HG02884 (cell line): ENCODE measurements around the gene TLR2.
"Not testable (repeated sequence)": the region's sequence is repeated elsewhere in the genome, so short reads cannot be mapped to it uniquely, and the experiment has no call there.

ENCODE experiments used
- ATAC-seq: cut with Tn5 transposase; IDR thresholded peaks from one replicate; pipeline ENCODE4 v1.9.1; 2021; ENCODE audit warnings: mild to moderate bottlenecking, moderate library complexity; ENCODE audit not compliant: unreplicated experiment

Gene TLR2

DNA sequence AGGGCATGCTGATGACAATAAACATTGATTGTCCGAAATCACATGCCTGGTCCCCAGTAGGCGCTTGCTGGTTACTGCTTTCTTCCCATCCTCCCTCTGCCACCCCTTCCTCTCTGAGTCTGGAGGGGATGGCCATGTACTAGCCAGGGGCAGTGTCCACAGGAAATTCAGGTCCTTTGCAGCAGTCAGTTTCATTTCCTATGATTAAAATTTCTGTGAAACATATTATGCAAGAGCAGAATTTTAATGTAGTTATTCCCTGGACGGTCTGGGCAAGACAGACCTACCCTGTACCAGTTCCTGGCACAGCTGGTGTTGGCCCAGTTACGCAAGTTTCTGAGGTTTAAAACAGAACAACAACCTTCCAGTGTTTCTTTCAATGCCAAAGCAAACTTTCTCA, 28.2 kb upstream of the TLR2 start:
- no peak for ATAC-seq

DNA sequence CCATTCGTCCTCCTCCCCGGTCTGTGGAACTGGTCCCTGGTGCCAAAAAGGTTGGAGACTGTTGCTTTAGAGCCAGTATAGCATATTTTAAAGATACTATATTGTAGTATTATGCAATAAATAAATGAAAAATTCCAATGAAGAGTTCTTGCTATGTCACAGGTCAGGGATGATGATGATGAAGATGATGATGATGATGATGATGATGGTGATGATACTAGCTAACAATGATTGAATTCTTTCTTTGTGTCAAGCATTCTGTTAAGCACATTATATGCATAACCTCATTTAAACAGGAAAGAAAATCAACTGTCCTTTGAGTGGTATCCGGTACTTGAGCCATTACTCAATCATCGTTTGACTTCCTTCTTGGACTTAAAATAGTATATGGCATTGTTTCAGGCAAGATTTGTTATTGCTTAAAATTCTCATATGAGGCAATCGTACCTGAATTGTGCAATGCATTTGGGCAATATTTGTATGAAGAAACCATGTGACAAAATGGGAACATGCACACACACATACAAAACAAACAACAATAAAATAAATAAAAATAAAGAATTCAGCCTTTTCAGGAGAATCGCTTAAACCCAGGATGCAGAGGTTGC, 22.8 kb upstream of the TLR2 start:
- no peak for ATAC-seq

DNA sequence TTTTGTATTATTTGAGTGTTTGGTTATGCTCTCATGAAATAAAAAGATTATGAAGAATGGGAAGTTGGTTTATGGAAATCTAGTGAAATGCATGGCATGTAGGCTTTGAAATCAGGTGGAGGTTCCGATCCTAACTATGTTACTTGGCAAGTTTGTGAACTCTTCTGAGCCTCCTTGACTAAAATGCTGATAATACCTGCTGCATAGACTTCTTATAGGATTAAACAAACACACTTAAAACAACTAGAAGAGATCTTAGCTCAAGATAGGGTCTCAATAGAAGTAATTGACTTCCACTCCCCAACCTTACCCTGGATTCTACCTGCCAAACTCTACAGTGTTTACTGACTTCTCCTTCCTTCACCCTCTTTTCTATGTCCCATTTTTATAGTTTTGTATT, 22.2 kb upstream of the TLR2 start:
- ATAC-seq, result no peak

DNA sequence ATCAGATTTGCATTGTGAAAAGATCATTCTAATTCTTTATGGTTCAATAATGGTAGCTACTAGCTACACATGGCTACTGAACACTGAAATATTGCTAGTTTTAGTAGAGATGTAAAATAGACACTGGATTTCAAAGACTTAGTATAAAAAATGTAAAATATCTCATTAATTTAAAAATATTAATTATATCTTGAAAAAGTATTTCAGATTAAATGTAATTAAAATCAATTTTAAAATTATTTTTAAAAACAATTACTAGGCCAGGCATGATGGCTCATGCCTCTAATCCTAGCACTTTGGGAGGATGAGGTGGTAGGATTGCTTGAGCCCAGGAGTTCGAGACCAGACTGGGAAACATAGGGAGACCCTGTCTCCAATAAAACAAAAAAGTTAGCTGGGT, 20.4 kb upstream of the TLR2 start:
- ATAC-seq, result no peak

DNA sequence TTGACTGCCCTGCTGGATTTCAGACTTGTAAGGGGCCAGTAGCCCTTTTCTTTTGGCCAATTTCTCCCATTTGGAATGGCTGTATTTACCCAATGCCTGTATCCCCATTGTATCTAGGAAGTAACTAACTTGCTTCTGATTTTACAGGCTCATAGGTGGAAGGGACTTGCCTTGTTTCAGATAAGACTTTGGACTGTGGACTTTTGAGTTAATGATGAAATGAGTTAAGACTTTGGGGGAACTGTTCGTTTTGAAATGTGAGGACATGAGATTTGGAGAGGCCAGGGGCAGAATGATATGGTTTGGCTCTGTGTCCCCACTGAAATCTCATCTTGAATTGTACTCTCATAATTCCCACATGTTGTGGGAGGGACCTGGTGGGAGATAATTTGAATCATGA, 17.6 kb upstream of the TLR2 start:
- not testable (repeated sequence) for ATAC-seq

DNA sequence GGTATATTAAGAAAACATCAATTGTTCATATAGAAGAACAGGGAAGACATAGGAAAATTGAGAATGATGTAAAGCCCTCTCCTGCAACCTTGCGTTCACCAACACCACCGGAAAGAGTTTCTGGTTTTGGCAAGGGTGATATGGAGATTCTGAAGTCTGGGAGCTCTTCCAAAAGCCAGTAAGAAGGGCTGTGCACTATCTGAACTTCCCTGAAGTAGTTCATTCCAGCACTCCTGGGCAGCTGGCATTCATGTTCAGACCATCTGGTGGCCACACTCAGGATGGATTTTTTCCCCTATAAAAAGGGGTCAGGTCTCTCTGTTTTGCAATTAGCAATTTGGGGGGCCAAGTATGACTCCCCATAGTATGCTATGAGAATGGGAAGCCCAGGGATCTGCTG, 15.4 kb upstream of the TLR2 start:
- ATAC-seq, result no peak

DNA sequence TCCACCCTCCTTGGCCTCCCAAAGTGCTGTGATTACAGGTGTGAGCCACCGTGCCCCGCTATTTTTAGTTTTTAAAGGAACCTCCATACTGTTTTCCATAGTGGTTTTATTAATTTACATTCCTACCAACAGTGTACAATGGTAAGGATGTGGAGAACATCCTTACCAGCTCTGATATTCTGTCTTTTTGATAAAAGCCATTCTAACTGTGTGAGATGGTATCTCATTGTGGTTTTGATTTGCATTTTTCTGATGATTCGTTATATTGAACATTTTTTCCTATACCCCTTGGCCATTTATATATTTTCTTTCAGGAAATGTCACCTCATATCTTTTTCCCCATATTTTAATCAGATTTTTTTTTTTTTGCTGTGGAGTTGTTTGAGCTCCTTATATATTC, 14.2 kb upstream of the TLR2 start:
- ATAC-seq, result no peak

DNA sequence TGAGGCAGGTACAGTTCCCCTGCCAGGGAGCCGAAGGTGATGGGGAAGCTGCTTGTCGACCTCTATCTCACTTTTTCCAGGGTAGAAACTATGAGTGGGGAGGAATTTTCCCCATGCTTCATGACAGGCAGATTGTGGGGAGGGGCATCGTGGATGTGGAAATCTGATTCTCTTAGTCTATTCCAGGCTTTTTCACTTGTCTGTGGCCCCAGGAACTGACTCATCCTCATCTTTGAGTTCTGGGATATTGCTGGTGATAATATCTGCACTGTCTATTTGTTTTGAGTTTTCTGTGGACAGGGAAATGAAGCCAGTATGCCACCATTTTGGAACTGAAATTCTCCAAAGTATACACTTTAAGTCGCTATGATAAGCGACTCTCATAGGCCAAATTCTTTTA, 7.6 kb upstream of the TLR2 start:
- ATAC-seq, result no peak

DNA sequence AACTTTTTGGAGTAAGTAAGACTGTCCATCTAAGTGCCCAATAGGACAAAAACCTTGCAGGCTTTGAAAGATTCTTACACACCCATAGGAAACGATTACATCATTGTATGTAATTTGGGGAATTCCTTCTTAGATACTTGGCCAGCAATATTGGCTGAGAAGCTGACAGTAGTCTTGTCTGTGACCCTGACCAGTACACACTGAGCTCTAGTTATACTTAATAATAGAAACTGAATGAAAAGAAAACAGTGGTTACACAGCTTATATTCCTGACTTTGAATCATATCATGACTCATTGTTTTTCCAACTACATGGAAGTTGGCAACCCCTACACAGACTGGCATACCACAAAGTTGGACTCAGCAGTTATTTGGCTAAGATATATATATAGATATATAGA, 7.1 kb upstream of the TLR2 start:
- no peak for ATAC-seq

DNA sequence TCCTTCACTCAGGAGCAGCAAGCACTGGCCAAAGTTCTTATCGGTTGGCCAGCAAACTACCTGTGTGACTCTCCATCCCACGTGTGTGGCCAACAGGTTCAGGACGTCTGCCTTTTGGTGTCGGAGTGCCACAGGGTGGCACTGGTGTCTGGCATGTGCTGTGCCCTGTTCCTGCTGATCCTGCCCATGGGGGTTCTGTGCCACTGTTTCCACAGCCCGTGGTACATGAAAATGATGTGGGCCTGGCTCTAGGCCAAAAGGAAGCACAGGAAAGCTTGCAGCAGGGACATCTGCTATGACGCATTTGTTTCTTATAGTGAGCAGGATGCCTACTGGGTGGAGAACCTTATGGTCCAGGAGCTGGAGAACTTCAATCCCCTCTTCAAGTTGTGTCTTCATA, 4.6 kb upstream of the TLR2 start:
- no peak for ATAC-seq

DNA sequence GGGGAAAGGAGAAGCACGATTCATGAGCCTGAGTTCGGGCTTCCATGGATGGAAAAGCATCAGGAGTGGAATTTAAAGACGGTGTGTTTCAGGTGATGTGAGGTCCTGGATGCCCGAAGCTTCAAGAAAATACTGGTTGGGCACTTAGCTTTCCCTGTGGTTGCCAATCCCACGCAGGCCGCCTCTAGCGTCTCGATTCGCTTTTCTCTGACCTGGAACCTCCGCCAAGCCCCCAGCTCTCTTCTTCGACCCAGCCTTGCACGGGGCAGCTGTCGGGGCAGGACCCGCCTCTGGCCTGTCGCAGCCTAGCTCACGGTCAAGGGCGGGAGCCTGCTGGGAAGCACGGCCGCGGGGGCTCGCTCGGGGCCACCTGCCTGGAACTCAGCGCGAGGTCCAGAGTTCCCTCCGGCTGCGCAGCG, 308 bp upstream of the TLR2 start:
- ATAC-seq, result no peak

DNA sequence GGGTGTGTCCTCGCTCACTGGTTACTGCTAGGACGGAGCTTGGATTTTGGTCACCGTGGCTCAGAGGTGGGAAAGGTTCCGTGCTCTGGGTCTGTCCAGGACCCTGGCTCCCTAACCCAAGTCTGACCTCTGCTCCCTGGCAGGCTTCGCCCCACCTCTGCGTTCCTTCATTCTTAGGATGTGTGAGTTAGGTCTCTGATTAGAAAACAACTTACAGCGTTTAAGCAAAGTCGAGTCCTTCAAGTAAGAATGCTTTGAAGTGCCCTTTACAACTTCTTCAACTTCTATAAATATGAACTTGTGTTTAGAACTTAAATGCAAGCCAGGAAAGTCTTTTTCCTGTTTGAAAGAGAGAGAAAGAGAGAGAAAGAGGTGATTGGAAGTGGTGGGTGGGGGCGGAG, 891 bp downstream of the TLR2 start:
- ATAC-seq, result no peak

DNA sequence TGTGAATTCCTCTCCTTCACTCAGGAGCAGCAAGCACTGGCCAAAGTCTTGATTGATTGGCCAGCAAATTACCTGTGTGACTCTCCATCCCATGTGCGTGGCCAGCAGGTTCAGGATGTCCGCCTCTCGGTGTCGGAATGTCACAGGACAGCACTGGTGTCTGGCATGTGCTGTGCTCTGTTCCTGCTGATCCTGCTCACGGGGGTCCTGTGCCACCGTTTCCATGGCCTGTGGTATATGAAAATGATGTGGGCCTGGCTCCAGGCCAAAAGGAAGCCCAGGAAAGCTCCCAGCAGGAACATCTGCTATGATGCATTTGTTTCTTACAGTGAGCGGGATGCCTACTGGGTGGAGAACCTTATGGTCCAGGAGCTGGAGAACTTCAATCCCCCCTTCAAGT, 20.4 kb downstream of the TLR2 start:
- ATAC-seq, result no peak

DNA sequence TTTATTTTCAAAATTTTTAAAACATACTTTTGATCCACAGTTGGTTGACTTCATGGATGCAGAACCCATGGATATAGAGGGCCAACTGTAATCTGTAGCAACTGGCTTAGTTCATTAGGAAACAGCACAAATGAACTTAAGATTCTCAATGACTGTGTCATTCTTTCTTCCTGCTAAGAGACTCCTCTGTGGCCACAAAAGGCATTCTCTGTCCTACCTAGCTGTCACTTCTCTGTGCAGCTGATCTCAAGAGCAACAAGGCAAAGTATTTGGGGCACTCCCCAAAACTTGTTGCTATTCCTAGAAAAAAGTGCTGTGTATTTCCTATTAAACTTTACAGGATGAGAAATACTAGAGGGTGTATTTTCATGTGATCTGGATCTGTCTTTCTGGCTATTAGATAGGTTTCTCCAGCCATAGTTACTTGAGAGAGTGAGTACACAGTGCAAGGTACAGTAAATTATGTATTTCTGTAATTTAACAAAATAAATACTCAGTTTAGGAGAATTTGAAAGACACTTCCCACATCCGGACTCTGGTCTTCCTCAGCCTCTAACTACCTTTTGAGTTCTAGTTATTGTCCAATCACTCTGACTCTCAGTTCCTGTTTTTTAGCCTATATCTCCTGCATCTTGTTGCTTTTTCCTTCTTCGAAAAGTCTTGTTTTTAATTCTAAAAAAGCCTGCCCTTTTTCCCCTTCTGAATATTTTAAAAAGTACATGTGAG, 21.8 kb downstream of the TLR2 start:
- ATAC-seq, result peak; percentile 73

DNA sequence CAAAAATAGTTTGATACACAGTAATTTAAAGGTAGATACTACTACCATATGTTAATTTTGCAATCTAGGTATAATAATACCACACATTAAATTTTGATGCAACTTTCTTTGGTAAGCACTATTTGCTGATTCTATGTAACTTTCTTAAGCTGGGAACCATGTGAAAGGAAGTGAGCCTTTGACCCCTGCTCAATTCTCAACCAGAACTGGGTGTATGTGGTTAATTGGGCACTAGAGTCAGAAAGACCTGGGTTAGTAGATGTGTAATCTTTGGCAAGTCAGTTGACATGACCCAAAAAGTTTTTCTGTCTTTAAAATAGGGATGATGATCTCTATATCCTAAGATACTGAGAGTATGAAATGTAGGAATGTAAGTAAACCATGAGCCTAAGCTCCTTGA, 22.4 kb downstream of the TLR2 start:
- ATAC-seq, result peak; percentile 19

DNA sequence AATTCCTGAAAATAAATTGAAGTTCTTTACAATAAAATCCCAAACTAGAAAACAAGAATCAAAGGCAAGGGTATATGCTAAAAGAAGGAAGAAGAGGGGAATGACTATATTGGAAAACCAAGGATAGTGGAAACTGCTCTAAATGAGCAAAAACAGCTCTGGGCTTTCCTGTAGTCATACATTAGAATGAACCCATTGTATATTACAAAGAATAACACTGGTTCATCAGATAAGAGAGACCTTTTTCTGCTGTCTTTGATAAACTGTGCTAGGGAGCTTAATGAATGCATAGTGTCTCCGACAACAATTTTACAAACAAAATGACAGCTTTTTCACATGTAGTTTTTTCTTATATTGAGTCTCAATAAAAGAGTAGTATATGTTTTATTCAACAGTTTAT, 26.6 kb downstream of the TLR2 start:
- ATAC-seq, result no peak

DNA sequence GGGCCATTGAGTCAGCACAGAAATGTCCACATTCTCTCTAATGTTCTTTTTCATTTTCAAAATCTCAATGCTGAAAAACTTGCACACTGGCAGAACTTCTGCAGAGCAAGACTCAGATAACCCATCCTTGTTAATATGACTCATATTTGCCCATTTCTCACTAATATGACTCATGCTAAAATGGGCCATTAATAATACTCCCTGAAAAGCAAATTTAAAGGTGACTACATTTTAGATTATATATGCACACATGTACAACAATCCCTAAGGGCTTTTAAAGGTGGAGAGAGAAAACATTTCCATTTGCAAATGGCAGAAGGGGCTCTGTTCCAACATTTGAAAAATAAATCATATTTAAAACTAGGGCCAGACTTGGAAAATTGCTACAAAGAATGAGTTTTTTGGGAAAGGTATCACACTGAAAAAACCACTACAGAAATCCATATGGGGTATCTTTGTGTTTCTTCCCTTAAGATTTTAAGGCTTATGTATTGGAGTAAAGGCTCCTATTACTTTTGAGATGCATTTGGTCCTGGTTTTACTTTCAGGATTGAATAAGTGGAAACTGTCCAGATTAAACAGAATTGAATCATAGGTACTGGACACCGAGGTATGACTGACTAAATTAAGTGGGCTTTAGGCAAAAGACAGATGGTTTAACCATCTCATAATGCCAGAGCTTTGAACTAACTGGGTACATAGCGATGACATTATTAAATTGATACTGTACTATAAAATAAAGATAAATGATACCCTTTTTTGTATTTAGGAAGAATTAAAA, 30.0 kb downstream of the TLR2 start:
- no peak for ATAC-seq

DNA sequence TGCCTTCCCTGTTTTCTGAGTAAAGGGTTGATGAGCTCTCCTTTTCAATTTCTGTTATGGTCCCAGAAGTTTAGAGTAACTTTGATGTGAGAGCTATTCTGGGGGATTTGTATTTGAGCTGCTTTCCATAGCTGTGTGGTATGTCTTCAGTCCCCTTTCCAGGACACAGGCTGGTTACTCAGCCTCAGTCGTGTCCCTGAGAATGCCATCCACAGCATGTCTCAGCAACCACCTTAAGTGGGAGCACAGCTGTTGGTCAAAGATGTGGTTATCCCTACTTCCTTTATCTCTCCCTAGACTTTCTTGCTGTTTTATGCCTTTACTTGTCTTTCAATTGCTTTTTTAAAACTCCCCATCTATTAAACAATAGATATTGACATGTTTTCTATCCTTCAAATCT, 38.0 kb downstream of the TLR2 start:
- no peak for ATAC-seq

DNA sequence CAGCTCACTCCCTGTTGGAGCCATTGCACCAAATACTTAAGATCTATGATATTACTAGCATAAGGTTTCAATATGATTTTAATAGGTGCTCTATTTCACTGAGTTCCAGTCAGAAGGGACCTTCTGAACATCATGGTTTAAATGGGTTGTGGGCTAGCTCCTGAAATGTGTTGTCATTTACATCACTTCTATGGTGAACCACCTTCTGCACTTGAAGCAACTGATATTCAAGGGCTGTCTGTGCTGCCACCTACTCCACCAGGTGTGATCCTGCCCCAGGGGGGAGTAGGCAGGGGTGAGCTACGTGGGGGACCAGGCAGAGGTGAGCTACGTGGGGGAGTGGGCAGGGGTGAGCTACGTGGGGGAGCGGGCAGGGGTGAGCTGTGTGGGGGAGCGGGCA, 40.5 kb downstream of the TLR2 start:
- ATAC-seq, result no peak

DNA sequence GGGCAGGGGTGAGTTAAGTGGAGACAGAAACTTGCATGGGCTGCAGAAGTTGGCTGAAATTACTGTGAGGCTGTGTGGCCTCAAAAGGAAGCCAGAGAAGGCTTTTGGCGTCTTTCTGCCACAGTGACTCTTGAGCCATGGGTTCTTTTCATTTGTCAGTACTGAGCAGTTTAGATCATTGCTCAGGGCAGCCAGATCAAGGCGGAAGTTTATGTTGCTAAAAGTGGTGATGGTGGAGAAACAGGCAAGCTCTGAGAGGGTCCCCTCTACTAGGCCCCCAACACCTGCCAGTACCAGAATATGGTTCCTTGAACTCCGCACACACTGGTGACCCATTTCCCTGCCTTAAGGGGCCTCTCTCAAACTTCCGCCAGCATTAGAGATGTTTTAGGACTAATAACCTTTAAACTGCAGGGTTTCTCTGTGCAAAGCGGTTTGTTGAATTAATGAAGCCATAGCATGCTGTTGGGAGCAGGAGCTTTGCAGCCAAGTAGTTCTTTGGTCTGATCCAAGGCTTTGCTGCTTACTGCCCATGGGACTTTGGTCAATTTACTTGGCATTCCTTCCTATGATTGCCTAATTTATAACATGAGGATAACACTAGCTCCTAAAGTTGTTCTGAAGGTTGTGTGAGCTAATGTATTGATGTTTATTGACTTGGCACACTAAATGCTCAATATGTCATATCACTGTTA, 41.2 kb downstream of the TLR2 start:
- no peak for ATAC-seq

DNA sequence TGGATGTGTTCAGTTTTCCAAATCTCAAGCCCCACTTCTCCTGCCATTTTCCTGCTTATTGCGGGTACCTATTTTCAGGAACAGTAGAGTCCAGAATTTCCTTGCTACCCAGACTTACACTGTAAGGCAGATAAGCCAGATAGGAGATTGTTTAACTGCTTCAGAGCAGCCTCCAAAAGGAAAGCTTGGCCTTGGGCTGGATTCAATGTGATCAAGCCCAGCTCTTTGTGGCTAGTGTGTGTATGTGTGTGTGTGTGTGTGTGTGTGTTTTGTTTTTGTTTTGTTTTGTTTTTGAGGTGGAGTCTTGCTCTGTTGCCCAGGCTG, 41.7 kb downstream of the TLR2 start:
- no peak for ATAC-seq

DNA sequence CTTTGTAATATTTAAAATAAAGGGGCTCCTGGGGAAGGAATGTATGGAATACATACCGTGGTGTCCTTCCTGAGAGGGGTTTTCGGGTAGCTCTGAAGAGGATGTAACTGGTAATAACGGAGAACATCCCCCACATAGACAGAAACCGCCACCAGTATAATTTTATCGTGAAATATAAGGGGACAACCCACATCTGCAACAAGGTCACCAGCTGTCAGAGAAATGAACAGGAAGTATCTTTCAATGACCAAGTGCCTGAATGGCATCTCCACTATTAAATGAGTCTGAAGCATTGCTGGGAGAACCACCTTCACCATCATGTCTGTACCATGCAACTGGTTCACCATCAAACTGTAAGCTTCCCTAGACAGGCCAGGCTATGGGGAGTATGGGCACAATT, 44.1 kb downstream of the TLR2 start:
- no peak for ATAC-seq
